ENCODE measurements around the gene PAPPA2. TPM values are rescaled to one million over a fixed set of nuclear protein-coding genes. Genes with fewer than 3 reads are reported as not detected.

The PAPPA2 gene
- total and polyA plus RNA-seq, 9 of the 15 experiments (the other 6 are each of a cell fraction or from before 2014, with no cell fraction given), result 0.01 to 0.15 (median 0.05) TPM; not detected in 2

GRCh38 chr1:176885751-176886150 is 422.8 kb downstream of the PAPPA2 start (continued):
- TF ChIP-seq, protein P1, sequence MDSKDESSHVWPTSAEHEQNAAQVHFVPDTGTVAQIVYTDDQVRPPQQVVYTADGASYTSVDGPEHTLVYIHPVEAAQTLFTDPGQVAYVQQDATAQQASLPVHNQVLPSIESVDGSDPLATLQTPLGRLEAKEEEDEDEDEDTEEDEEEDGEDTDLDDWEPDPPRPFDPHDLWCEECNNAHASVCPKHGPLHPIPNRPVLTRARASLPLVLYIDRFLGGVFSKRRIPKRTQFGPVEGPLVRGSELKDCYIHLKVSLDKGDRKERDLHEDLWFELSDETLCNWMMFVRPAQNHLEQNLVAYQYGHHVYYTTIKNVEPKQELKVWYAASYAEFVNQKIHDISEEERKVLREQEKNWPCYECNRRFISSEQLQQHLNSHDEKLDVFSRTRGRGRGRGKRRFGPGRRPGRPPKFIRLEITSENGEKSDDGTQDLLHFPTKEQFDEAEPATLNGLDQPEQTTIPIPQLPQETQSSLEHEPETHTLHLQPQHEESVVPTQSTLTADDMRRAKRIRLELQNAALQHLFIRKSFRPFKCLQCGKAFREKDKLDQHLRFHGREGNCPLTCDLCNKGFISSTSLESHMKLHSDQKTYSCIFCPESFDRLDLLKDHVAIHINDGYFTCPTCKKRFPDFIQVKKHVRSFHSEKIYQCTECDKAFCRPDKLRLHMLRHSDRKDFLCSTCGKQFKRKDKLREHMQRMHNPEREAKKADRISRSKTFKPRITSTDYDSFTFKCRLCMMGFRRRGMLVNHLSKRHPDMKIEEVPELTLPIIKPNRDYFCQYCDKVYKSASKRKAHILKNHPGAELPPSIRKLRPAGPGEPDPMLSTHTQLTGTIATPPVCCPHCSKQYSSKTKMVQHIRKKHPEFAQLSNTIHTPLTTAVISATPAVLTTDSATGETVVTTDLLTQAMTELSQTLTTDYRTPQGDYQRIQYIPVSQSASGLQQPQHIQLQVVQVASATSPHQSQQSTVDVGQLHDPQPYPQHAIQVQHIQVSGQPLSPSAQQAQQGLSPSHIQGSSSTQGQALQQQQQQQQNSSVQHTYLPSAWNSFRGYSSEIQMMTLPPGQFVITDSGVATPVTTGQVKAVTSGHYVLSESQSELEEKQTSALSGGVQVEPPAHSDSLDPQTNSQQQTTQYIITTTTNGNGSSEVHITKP (IDR thresholded peaks at IDR 0.05; ENCODE audit: partially characterized antibody), result no peak
- TF ChIP-seq EGR1 (conservative IDR thresholded peaks at IDR 0.05) (no peak), STAT5B (CRISPR knock-in tag; IDR thresholded peaks at IDR 0.05) (no peak), ZNF551 (CRISPR knock-in tag; IDR thresholded peaks at IDR 0.05) (no peak)

- H3K27ac ChIP-seq (ENCODE audit: extremely low read depth, low read depth, low read length), result no peak overlapping the region
- peaks cover 4 to 7% of the 10 kb centered on the region in 2 experiments; a peak in 4 of 5 replicates for H3K27me3 ChIP-seq (ENCODE audit: control insufficient read depth in 2 of 2, insufficient read depth in 2 of 2, low read length in 2 of 2)
- H3K9me3 ChIP-seq (replicated peaks; ENCODE audit: control insufficient read depth, insufficient read depth, low read depth, low read length), result no peaks in the 10 kb centered on the region
- no peaks in the 10 kb centered on the region for H3K79me2 ChIP-seq (ENCODE audit: control insufficient read depth, insufficient read depth, low read length)
- H2AFZ ChIP-seq (ENCODE audit: low read depth, low read length), result no peak overlapping the region
- no peak for ATAC-seq
- no peak for FAIRE-seq
- in situ Hi-C loops (cut with MboI) (loop anchor here (10.0 kb wide), 1 partner anchor 514 kb away; no protein-coding TSS in a partner anchor), intact Hi-C loops (cut with micrococcal nuclease) (no loop called here)
- ChIA-PET CTCF (ENCODE audit: low intra/inter-chr PET ratio) (no interaction called here), POLR2A (no interaction called here)
- H4K20me1 ChIP-seq (replicated peaks; ENCODE audit: control insufficient read depth, insufficient read depth, low read length), result no peaks in the 10 kb centered on the region
- H3K36me3 ChIP-seq (ENCODE audit: control insufficient read depth, insufficient read depth, low read length), result no peaks in the 10 kb centered on the region
- no peak for DNase-seq (ENCODE audit: extremely low read depth in 1 of 4, low spot score in 3 of 4)
- BruUV-seq (replicated peaks), result no TSS peak
- H3K9me1 ChIP-seq (ENCODE audit: control insufficient read depth, insufficient read depth, low read length), result no peaks in the 10 kb centered on the region
- H3K4me1 ChIP-seq (replicated peaks in 1 of 2; ENCODE audit: control insufficient read depth in 2 of 2, insufficient read depth in 2 of 2, low read length in 2 of 2), result no peaks in the 10 kb centered on the region
- no peak overlapping the region for H3K4me3 ChIP-seq
- H3K9ac ChIP-seq (ENCODE audit: insufficient read depth in 1 of 2, low read depth in 2 of 2, low read length in 2 of 2), result no peak overlapping the region
- H3K4me2 ChIP-seq (ENCODE audit: insufficient read depth, low read length), result no peak overlapping the region
- TF ChIP-seq CCAR2 (IDR thresholded peaks at IDR 0.05; ENCODE audit: low read depth, low read length), result no peak
- TF ChIP-seq SNAPC5 (CRISPR knock-in tag; IDR thresholded peaks at IDR 0.05), result no peak
- TF ChIP-seq NCOA4 (IDR thresholded peaks at IDR 0.05; ENCODE audit: partially characterized antibody), result no peak
- TF ChIP-seq CBX2 (IDR thresholded peaks at IDR 0.05; ENCODE audit: insufficient read depth, low read length, poor library complexity, severe bottlenecking), result no peak
- TF ChIP-seq MTF1 (CRISPR knock-in tag; IDR thresholded peaks at IDR 0.05; ENCODE audit: borderline replicate concordance), result no peak
- no peak for TF ChIP-seq IRF9 (tag; IDR thresholded peaks at IDR 0.05)
- no peak for TF ChIP-seq FOS (IDR thresholded peaks at IDR 0.05; ENCODE audit: extremely low read depth, insufficient read length)
- TF ChIP-seq ILF3 (IDR thresholded peaks at IDR 0.05; ENCODE audit: borderline replicate concordance), result no peak
- TF ChIP-seq CEBPB (tag; IDR thresholded peaks at IDR 0.05), result no peak
- WGBS (ENCODE audit: insufficient coverage, low coverage, missing lambda C conversion rate), result 0% methylated on average over 3 of the region's 3 CpGs
These were observed 425.6 kb downstream of the PAPPA2 start for GRCh38 chr1:176888471-176889032.
